ENCODE data around the gene TBC1D14.

Gene TBC1D14

DNA sequence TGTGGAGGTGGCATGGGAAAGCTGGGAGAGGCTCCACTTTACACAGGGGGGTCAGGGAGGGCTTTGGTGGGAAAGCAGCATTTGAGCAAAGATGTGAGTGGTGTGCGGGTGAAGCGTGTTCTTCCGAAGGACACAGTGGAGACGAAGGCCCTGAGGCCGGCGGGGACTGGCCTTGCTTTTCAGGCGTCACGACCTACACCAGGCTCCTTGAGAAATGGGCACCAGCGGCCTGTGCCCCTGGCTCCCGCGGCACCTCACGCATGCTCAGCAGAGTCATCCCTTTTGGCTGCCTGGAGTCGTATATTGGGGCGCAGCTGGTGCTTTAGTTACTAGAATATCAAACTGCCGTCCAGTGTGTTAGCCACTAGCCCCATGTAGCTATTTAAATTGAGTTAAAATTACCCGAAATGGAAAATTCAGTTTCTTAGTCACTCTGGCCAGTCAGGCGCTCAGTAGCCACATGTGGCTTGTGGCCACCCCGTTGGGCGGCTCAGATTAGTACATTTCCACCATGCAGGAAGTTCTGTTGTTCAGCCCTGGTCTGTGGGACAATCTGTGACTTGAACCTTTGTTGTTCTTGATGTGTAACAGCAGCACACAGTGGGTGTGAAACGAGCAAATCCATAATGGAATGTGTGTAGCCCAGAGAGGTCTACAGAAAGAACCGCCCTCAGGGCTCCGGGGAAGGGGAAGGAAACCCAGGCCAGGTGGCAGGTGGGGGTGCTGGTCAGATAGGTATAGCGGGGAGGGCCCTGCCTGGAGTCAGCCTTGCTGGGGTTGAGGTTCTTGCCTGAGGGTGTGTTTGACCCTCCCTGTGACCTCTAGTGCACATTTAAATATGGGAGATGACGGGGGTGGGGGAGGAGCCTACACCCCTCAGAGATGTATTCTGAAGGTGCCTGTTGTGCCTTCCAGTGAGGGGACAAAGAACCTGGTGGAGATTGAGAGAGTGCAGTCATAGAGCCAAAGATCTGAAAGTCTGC lies 30.4 kb downstream of the TBC1D14 start:
- H3K9me3 ChIP-seq (ENCODE audit: insufficient read depth, low read length) = no peaks in the 10 kb centered on the region
- no peaks in the 10 kb centered on the region for H3K36me3 ChIP-seq (ENCODE audit: insufficient read depth, insufficient read length, low read length)
- H3K4me3 ChIP-seq (ENCODE audit: insufficient read length, low read depth) = no peak overlapping the region
- H3K4me1 ChIP-seq (ENCODE audit: insufficient read depth, insufficient read length) = peaks cover 37% of the 10 kb centered on the region
- H3K27me3 ChIP-seq (ENCODE audit: insufficient read depth, insufficient read length) = no peaks in the 10 kb centered on the region
- DNase-seq (ENCODE audit: low read depth, low spot score) = no peak
- no peak overlapping the region for H3K9ac ChIP-seq (ENCODE audit: insufficient read length, low read depth)
- TF ChIP-seq ZNF274 (IDR thresholded peaks at IDR 0.05; ENCODE audit: low read depth, low read length) (no peak), YY1 (IDR thresholded peaks at IDR 0.05; ENCODE audit: insufficient read depth, insufficient read length) (no peak), SUZ12 (IDR thresholded peaks at IDR 0.05; ENCODE audit: extremely low read depth, insufficient read depth, insufficient read length) (no peak)

DNA sequence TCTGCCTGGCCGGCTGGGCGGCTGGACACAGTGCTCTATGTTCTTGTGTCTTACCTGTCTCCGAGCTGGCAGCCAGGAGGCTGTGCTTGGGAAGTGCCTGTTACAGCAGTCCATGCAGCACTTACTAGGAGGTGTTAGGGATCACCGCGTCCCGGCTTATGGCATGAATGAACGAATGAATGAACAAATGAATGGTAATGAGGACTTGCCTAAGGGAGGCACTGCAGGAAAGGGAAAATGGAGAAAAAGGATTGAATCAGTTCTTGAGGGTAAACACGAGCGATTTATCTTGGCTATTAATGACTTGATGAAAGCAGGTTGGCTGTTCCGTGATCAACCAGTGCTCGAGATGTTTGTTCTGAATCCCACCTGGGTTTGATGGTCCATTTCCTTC lies 31.1 kb downstream of the TBC1D14 start:
- no peak overlapping the region for H3K4me3 ChIP-seq (ENCODE audit: insufficient read length, low read depth)
- H3K36me3 ChIP-seq (ENCODE audit: insufficient read depth, insufficient read length, low read length) = no peaks in the 10 kb centered on the region
- no peaks in the 10 kb centered on the region for H3K9me3 ChIP-seq (ENCODE audit: insufficient read depth, low read length)
- no peak overlapping the region for H3K9ac ChIP-seq (ENCODE audit: insufficient read length, low read depth)
- no peak for DNase-seq (ENCODE audit: low read depth, low spot score)
- peaks cover 37% of the 10 kb centered on the region for H3K4me1 ChIP-seq (ENCODE audit: insufficient read depth, insufficient read length)
- TF ChIP-seq YY1 (IDR thresholded peaks at IDR 0.05; ENCODE audit: insufficient read depth, insufficient read length) = no peak
- TF ChIP-seq ZNF274 (IDR thresholded peaks at IDR 0.05; ENCODE audit: low read depth, low read length) = no peak
- no peak for TF ChIP-seq SUZ12 (IDR thresholded peaks at IDR 0.05; ENCODE audit: extremely low read depth, insufficient read depth, insufficient read length)
- no peaks in the 10 kb centered on the region for H3K27me3 ChIP-seq (ENCODE audit: insufficient read depth, insufficient read length)

GRCh38 chr4:6941796-6942195 lies 32.2 kb downstream of the TBC1D14 start:
- H3K36me3 ChIP-seq (ENCODE audit: insufficient read depth, insufficient read length, low read length) = no peaks in the 10 kb centered on the region
- DNase-seq (ENCODE audit: low read depth, low spot score) = no peak
- H3K9me3 ChIP-seq (ENCODE audit: insufficient read depth, low read length) = no peaks in the 10 kb centered on the region
- H3K27me3 ChIP-seq (ENCODE audit: insufficient read depth, insufficient read length) = no peaks in the 10 kb centered on the region
- H3K4me3 ChIP-seq (ENCODE audit: insufficient read length, low read depth) = no peak overlapping the region
- no peak overlapping the region for H3K9ac ChIP-seq (ENCODE audit: insufficient read length, low read depth)
- TF ChIP-seq ZNF274 (IDR thresholded peaks at IDR 0.05; ENCODE audit: low read depth, low read length) = no peak
- peaks cover 37% of the 10 kb centered on the region for H3K4me1 ChIP-seq (ENCODE audit: insufficient read depth, insufficient read length)

DNA sequence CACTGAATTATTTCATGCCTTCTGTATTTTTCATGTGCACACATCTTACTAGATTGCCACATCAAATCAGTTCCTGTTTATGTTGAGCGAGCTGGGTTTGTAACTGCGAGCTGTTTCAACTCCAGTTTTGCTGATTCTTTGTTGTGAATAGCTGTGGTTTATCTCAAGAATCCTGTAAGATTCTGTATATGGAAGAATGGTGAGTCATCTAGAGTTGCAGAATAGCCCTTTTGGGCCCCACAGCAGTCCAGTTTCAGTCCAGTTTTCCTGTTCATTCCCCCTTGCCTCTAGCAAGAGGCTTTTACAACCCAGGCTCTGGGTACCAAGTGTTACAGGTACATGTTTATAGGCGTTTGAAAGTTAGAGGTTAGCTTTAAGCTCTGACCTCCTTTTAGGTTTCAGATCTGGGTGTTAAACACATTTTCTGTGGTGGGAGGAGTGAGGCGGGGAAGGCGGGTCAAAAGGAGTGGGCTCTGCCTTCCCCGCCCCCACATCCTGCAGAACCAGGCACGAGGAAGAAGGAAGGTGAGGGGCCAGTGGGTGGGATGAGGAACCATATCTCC lies 32.7 kb downstream of the TBC1D14 start:
- Histone ChIP-seq H3K4me3 (ENCODE audit: insufficient read length, low read depth) (no peak overlapping the region), H3K27me3 (ENCODE audit: insufficient read depth, insufficient read length) (no peaks in the 10 kb centered on the region), H3K9me3 (ENCODE audit: insufficient read depth, low read length) (no peaks in the 10 kb centered on the region), H3K4me1 (ENCODE audit: insufficient read depth, insufficient read length) (peaks cover 37% of the 10 kb centered on the region), H3K9ac (ENCODE audit: insufficient read length, low read depth) (no peak overlapping the region), H3K36me3 (ENCODE audit: insufficient read depth, insufficient read length, low read length) (no peaks in the 10 kb centered on the region)
- TF ChIP-seq SUZ12 (IDR thresholded peaks at IDR 0.05; ENCODE audit: extremely low read depth, insufficient read depth, insufficient read length) = no peak
- TF ChIP-seq ZNF274 (IDR thresholded peaks at IDR 0.05; ENCODE audit: low read depth, low read length) = no peak
- TF ChIP-seq YY1 (IDR thresholded peaks at IDR 0.05; ENCODE audit: insufficient read depth, insufficient read length) = no peak
- DNase-seq (ENCODE audit: low read depth, low spot score) = no peak

- peaks cover 28% of the 10 kb centered on the region for H3K4me1 ChIP-seq (ENCODE audit: insufficient read depth, insufficient read length)
- DNase-seq (ENCODE audit: low read depth, low spot score) = no peak
- no peaks in the 10 kb centered on the region for H3K27me3 ChIP-seq (ENCODE audit: insufficient read depth, insufficient read length)
- no peak for TF ChIP-seq ZNF274 (IDR thresholded peaks at IDR 0.05; ENCODE audit: low read depth, low read length)
- no peak for TF ChIP-seq SUZ12 (IDR thresholded peaks at IDR 0.05; ENCODE audit: extremely low read depth, insufficient read depth, insufficient read length)
- no peak for TF ChIP-seq YY1 (IDR thresholded peaks at IDR 0.05; ENCODE audit: insufficient read depth, insufficient read length)
- no peaks in the 10 kb centered on the region for H3K9me3 ChIP-seq (ENCODE audit: insufficient read depth, low read length)
- H3K9ac ChIP-seq (ENCODE audit: insufficient read length, low read depth) = no peak overlapping the region
- H3K36me3 ChIP-seq (ENCODE audit: insufficient read depth, insufficient read length, low read length) = no peaks in the 10 kb centered on the region
- no peak overlapping the region for H3K4me3 ChIP-seq (ENCODE audit: insufficient read length, low read depth)
These were observed 33.6 kb downstream of the TBC1D14 start for GRCh38 chr4:6943012-6943884.

GRCh38 chr4:6943885-6944225 lies 34.2 kb downstream of the TBC1D14 start:
- peaks cover 27% of the 10 kb centered on the region for H3K4me1 ChIP-seq (ENCODE audit: insufficient read depth, insufficient read length)
- no peak for TF ChIP-seq SUZ12 (IDR thresholded peaks at IDR 0.05; ENCODE audit: extremely low read depth, insufficient read depth, insufficient read length)
- no peak for TF ChIP-seq YY1 (IDR thresholded peaks at IDR 0.05; ENCODE audit: insufficient read depth, insufficient read length)
- no peak for TF ChIP-seq ZNF274 (IDR thresholded peaks at IDR 0.05; ENCODE audit: low read depth, low read length)
- H3K36me3 ChIP-seq (ENCODE audit: insufficient read depth, insufficient read length, low read length) = no peaks in the 10 kb centered on the region
- no peak overlapping the region for H3K9ac ChIP-seq (ENCODE audit: insufficient read length, low read depth)
- no peaks in the 10 kb centered on the region for H3K9me3 ChIP-seq (ENCODE audit: insufficient read depth, low read length)
- DNase-seq (ENCODE audit: low read depth, low spot score) = no peak
- H3K27me3 ChIP-seq (ENCODE audit: insufficient read depth, insufficient read length) = no peaks in the 10 kb centered on the region
- H3K4me3 ChIP-seq (ENCODE audit: insufficient read length, low read depth) = no peak overlapping the region
